Lower lobe of right lung (tissue), 2 donors: ENCODE results near the gene EML3. TPM values are rescaled to one million over a fixed set of nuclear protein-coding genes. Genes with fewer than 3 reads are reported as not detected.

Experiments
- ATAC-seq, 2 donors: fragments of 200-7000 bp; cut with Tn5 transposase; one replicate each; pipeline ENCODE4 v1.9.1; 2020 to 2022; ENCODE audit warnings: mild to moderate bottlenecking in 2 of 2, moderate library complexity in 2 of 2
- DNase-seq: peaks from one replicate; pipeline ENCODE4 v3.0.0-alpha.2; 2020
- H3K27ac ChIP-seq: fragments of 200-600 bp; one replicate; pipeline ENCODE4 v1.8.0; 2022
- H3K27me3 ChIP-seq: fragments of 200-600 bp; one replicate; pipeline ENCODE4 v1.8.0; 2022; ENCODE audit warnings: low read depth
- H3K36me3 ChIP-seq: fragments of 200-600 bp; one replicate; pipeline ENCODE4 v1.8.0; 2022; ENCODE audit warnings: mild to moderate bottlenecking
- H3K4me1 ChIP-seq: fragments of 200-600 bp; one replicate; pipeline ENCODE4 v1.8.0; 2022
- H3K4me3 ChIP-seq: fragments of 200-600 bp; one replicate; pipeline ENCODE4 v1.8.0; 2022; ENCODE audit warnings: mild to moderate bottlenecking
- H3K9me3 ChIP-seq: fragments of 200-600 bp; one replicate; pipeline ENCODE4 v1.8.0; 2022
- intact Hi-C: fragments of 100-400 bp; cut with DNase I; formaldehyde crosslinking; loops from one replicate; pipeline ENCODE4 v1.11.0; 2022
- microRNA-seq: library from miRNA; unstranded; fragments of <30 nt; microRNA quantifications from one replicate; pipeline ENCODE4 v1.2.0, GENCODE V29; 2020; ENCODE audit warnings: borderline number of aligned reads
- total RNA-seq: library from RNA; stranded (reverse); fragmentation: NEBNext Ultra II Directional; extraction: Animal tissue kit (Norgen Biotek cat#: 25700); gene quantifications from one replicate; pipeline ENCODE4 v1.2.1, GENCODE V29; 2021
- TF ChIP-seq, protein P1 (sequence below): fragments of 200-600 bp; IDR thresholded peaks from one replicate; pipeline ENCODE4 v1.8.0; 2022; ENCODE audit warnings: antibody characterized with exemption, mild to moderate bottlenecking
- donor health status: DM: no; HTN: yes; CAD: no; lungs with severe emphysema.

The EML3 gene
- total RNA-seq, 1 donor from 2014 or later, result 69.3 TPM

DNA sequence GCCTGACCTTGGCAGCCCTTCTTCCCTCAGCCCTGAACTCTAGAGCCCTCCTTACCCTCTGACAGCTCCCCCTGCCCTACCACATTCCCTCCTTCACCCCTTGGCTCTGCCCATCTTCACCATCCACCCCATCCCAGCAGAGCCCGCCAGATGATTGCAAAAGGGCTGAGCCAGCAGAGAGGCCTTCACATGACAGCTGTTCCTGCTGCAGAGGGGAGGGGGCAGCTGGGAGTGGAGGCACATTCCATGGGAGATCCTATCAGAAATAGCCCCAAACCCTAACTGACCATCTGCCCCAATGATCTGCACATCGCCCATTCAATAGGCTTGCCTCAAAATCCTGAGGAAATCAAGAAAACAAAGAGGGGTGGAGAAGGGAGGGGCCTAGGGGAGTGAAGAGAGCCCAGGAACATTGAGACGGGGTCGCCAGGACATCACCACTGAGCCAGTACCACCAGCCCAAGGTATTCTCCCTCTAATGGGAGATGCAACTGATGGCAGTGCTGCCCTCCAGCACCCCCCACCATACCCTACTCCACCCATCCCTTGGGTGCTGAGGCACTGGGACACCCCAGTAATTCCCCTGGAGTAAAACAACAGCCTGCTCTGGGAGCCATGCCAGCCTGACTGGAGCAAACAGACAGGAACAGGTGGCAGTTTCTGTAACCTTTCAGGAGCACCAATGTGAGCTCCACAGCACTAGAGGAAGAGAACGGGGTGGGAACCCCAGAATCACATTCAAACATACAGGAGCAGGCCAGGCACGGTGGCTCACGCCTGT is 58.0 kb downstream of the EML3 start:
- Histone ChIP-seq H3K27me3 (no peaks in the 10 kb centered on the region), H3K27ac (peak overlapping the region; percentile 93), H3K36me3 (peaks cover 16% of the 10 kb centered on the region), H3K4me1 (peaks cover 88% of the 10 kb centered on the region), H3K4me3 (peak overlapping the region; percentile 29), H3K9me3 (no peaks in the 10 kb centered on the region)
- intact Hi-C loops, result no loop called here
- peak; percentile 50 for DNase-seq
- no peak for ATAC-seq
- TF ChIP-seq, protein P1, sequence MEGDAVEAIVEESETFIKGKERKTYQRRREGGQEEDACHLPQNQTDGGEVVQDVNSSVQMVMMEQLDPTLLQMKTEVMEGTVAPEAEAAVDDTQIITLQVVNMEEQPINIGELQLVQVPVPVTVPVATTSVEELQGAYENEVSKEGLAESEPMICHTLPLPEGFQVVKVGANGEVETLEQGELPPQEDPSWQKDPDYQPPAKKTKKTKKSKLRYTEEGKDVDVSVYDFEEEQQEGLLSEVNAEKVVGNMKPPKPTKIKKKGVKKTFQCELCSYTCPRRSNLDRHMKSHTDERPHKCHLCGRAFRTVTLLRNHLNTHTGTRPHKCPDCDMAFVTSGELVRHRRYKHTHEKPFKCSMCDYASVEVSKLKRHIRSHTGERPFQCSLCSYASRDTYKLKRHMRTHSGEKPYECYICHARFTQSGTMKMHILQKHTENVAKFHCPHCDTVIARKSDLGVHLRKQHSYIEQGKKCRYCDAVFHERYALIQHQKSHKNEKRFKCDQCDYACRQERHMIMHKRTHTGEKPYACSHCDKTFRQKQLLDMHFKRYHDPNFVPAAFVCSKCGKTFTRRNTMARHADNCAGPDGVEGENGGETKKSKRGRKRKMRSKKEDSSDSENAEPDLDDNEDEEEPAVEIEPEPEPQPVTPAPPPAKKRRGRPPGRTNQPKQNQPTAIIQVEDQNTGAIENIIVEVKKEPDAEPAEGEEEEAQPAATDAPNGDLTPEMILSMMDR, result no peak

DNA sequence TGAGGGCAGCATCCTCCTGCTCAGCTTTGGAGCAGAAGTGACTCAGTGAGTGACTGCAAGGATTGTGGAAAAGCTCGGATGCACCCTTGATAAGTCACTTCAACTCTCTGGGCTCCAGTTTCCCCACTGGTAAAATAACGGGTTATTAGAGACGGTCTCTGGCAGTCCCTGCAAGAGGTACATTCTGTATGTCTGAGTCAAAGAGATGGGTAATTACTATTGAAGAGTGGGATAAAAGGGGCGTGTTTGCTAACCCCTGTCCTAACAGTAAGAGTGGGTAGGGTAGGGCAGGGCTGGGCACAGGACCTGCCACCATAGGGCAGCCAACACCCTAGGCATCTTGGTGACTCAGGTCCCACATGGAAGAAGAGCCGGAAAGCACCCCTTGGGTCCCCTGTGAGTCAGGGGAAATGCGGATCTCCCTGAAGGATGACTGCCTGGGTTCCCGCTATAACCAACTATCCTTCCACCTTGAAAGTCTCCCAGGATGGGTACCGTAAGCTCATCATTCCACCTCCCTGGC is 58.7 kb downstream of the EML3 start:
- H3K27me3 ChIP-seq, result no peaks in the 10 kb centered on the region
- H3K4me3 ChIP-seq, result peak overlapping the region; percentile 29
- peaks cover 9% of the 10 kb centered on the region for H3K36me3 ChIP-seq
- peak overlapping the region; percentile 93 for H3K27ac ChIP-seq
- intact Hi-C loops, result no loop called here
- H3K9me3 ChIP-seq, result no peaks in the 10 kb centered on the region
- ATAC-seq, result no peak
- no peak for DNase-seq
- H3K4me1 ChIP-seq, result peaks cover 94% of the 10 kb centered on the region
- TF ChIP-seq, protein P1, result no peak

DNA sequence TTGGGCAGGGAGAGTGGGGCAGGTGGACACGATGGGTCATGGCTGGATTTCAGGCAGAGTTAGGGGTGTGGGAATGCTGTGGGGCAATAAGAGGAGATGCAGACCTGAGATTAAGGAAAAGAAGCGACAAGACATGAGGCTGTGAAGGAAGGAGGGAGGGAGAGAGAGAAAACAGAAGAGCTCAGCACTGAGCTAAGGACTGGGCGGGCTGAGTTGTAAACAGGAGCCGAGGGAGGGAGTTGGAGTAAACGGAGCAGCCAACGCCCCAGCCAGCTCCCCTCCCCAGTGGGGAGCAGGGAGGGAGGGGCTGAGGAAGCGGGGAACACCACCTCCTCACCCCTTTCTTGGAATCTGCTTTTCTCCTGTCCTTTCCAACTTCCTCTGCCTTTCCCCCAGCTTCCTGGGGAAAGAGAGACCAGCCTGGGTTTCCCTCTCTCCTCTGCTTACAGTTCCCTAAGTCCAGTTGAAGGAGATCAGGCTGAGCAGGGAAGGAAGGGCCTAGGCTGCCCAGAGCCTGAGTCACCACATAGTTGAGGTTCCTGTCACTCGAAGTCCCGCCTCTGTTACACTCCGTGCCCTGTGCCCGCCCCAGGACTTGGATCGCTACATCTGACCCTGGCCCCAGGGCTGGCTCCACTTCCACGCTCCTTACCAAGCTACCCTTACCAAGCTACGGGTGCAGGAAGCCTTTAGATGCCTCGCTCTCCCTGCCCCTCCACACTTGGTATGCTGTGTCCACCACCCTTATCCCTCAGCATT is 59.3 kb downstream of the EML3 start:
- ATAC-seq, result peak; percentile 85 to 88
- Histone ChIP-seq H3K9me3 (no peaks in the 10 kb centered on the region), H3K27ac (peak overlapping the region; percentile 93), H3K4me1 (peaks cover 99% of the 10 kb centered on the region), H3K4me3 (peak overlapping the region; percentile 29), H3K36me3 (peaks cover 3% of the 10 kb centered on the region), H3K27me3 (no peaks in the 10 kb centered on the region)
- intact Hi-C loops, result no loop called here
- DNase-seq, result peak; percentile 92
- TF ChIP-seq, protein P1, result no peak

DNA sequence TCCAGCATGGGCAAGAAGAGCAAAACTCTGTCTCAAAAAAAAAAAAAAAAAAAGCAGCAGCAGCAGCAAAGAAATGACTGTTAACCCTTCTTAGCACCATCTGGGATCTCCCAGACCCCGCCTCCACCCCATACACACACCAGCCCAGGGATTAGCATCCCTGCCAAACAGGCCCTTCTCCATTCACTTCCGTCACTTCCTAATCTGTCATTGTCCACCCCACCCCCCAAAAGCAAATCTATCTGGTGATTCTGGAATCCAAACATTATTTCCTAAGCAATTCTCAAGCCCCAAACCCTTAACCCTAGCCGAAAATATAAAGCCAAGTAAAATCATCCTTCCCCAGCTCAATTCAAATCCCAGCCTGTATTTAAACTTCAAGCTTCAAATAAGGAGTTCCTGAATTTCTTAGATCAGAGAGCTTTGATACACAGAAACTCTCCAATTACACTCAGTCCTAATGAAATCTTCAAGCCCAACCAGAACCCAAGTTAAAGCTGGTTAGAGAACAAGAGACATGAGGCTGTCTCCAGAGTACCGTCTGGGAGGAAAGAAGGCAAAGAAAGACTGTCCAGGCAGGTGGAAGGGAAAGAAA is 60.0 kb downstream of the EML3 start:
- DNase-seq (no peak), ATAC-seq (no peak)
- peaks cover 99% of the 10 kb centered on the region for H3K4me1 ChIP-seq
- H3K27me3 ChIP-seq, result no peaks in the 10 kb centered on the region
- H3K36me3 ChIP-seq, result no peaks in the 10 kb centered on the region
- intact Hi-C loops, result no loop called here
- H3K27ac ChIP-seq, result peak overlapping the region; percentile 93
- peak overlapping the region; percentile 29 for H3K4me3 ChIP-seq
- TF ChIP-seq, protein P1, result no peak
- H3K9me3 ChIP-seq, result no peaks in the 10 kb centered on the region

Small RNAs within 50 kb of the gene (microRNA-seq; reads per million reads assigned to microRNA genes)
- not detected for gene MIR6747

Other genes starting within 250 kb of the EML3 start
- 3,364 TPM for gene SCGB1A1, start 193.7 kb downstream of the EML3 start, total RNA-seq
- 809 TPM for gene AHNAK, start 66.0 kb downstream of the EML3 start, total RNA-seq
- 899 TPM for gene EEF1G, start 38.9 kb downstream of the EML3 start, total RNA-seq
- gene TUT1, start 21.3 kb downstream of the EML3 start, total RNA-seq, result 15.8 TPM
- 68.4 TPM for gene MTA2, start 10.9 kb downstream of the EML3 start, total RNA-seq
- 5.6 TPM for gene ROM1, start 482 bp upstream of the EML3 start, total RNA-seq
- gene B3GAT3, start 9.2 kb upstream of the EML3 start, total RNA-seq, result 32.6 TPM
- 228 TPM for gene GANAB, start 33.8 kb upstream of the EML3 start, total RNA-seq
- 18.6 TPM for gene INTS5, start 40.5 kb upstream of the EML3 start, total RNA-seq
- 37.1 TPM for gene C11orf98, start 52.4 kb upstream of the EML3 start, total RNA-seq
- gene CSKMT, start 52.5 kb upstream of the EML3 start, total RNA-seq, result 12.1 TPM
- 6.1 TPM for gene UQCC3, start 58.9 kb upstream of the EML3 start, total RNA-seq
- 11.1 TPM for gene LBHD1, start 59.5 kb upstream of the EML3 start, total RNA-seq
- gene UBXN1, start 66.3 kb upstream of the EML3 start, total RNA-seq, result 116 TPM
- 3.4 TPM for gene LRRN4CL, start 76.8 kb upstream of the EML3 start, total RNA-seq
- 87.0 TPM for gene BSCL2, start 94.6 kb upstream of the EML3 start, total RNA-seq
- not detected for gene GNG3, start 94.9 kb upstream of the EML3 start, total RNA-seq
- 46.1 TPM for gene HNRNPUL2, start 114.7 kb upstream of the EML3 start, total RNA-seq
- 24.3 TPM for gene TTC9C, start 115.7 kb upstream of the EML3 start, total RNA-seq
- gene ZBTB3, start 141.4 kb upstream of the EML3 start, total RNA-seq, result 11.6 TPM
- gene POLR2G, start 148.8 kb upstream of the EML3 start, total RNA-seq, result 57.5 TPM
- gene TAF6L, start 158.6 kb upstream of the EML3 start, total RNA-seq, result 23.6 TPM
- 54.6 TPM for gene TMEM179B, start 174.6 kb upstream of the EML3 start, total RNA-seq
- 17.2 TPM for gene TMEM223, start 179.2 kb upstream of the EML3 start, total RNA-seq
- gene NXF1, start 192.7 kb upstream of the EML3 start, total RNA-seq, result 93.2 TPM
- 42.0 TPM for gene STX5, start 219.3 kb upstream of the EML3 start, total RNA-seq
- not detected for gene TEX54, start 220.1 kb upstream of the EML3 start, total RNA-seq
- gene WDR74, start 226.8 kb upstream of the EML3 start, total RNA-seq, result 35.3 TPM